Measurements from ENCODE around the gene GAPVD1.

Gene GAPVD1

DNA sequence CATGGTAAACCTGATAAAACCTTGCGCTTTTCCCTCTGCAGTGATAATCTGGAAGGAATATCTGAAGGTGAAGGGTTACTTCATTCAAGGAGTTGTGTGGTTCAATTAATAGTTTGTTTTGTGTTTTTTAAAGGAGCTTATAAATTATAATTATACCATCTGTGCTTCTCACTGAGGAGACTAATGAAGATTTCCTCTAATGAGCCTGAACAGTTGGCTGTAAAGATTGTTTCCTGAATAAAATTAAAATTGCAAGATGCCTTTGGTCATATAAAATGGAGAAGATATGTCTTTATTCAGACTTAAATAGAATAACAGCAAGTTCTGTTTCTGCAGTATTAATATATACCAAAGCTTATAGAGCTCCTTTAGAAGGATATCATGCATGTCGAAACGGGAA is 59.9 kb downstream of the GAPVD1 start:
- DNase-seq = no peak

DNA sequence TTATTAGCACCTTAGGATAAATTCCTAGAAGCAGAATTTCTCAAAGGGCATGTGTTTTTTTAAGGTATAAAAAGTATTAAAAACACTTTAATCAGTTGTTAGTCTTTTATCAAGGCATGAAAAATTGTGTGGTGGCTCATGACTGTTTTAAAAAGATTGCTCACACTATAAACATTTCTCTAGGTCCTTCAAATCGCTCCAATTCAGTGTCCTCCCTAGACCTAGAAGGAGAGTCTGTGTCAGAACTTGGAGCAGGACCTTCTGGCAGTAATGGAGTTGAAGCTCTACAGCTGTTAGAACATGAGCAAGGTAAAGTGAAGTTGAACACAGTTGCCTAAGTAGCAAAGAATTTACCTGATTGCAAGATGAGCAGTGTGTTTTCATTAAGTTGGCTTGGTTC is 62.0 kb downstream of the GAPVD1 start:
- DNase-seq = no peak

DNA sequence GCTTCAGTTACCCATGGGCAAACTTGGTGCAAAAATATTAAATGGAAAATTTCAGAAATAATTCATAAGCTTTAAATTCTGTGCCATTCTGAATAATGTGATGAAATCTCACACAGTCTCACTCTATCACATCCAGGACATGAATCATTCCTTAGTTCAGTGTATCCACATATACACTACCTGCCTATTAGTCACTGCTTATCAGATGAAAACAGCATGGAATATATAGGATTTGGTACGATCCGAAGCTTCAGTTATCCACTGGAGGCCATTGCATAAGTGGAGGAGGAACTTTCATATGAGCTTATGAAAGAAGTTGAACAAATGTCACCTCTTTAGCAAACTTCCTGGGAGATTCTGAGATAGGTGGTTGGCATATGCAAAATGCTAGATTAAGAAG is 64.2 kb downstream of the GAPVD1 start:
- no peak for DNase-seq

DNA sequence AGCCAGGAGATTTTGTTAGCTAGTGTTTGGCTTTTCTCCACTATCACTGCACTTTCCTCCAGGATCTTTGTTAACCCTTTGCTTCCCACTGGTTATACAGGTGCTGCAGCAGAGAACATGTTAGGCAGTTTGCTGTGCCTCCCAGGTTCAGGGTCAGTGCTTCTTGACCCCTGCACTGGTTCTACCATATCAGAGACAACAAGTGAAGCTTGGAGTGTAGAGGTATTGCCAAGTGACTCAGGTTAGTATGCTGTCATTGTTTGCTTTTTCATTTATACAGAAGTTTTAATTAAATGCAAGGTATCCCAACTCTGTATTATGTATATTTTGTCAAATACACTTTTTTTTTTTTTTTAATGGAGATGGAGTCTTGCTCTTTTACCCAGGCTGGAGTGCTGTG is 68.4 kb downstream of the GAPVD1 start:
- no peak for DNase-seq

DNA sequence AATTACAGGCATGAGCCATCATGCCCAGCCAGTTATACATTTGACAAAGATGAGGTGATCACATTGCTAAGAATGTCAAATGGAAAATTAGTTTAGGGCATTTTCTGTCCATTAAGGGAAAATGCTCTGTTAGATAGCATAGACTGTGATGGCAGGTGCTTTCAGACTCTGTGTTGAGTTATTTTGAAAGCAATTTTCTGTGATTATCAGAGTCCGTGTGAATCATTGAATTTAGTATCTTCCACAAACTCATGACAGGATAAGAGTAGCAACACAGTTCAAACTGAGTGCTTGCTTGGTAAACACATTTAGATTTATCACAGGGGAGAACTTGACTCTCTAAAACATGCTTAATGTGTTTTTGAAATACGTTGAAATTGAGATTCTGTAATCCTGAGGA is 69.0 kb downstream of the GAPVD1 start:
- DNase-seq = no peak

DNA sequence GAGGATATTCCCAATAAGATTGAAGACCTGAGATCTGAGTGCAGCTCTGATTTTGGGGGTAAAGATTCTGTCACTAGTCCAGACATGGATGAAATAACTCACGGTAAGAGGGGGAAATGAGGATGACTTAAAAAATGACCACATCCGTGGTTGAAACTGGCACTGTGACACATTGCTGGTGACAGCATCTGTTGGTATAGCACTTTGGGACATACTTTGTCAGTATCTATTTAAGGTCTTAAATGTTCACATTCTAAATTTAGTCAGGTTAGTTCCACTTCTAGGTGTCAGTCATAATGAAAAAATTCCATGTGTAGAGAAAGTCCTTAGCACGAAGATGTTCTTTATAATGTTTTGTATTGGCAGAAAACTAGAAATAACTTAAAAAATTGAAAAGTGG is 70.9 kb downstream of the GAPVD1 start:
- DNase-seq = no peak

DNA sequence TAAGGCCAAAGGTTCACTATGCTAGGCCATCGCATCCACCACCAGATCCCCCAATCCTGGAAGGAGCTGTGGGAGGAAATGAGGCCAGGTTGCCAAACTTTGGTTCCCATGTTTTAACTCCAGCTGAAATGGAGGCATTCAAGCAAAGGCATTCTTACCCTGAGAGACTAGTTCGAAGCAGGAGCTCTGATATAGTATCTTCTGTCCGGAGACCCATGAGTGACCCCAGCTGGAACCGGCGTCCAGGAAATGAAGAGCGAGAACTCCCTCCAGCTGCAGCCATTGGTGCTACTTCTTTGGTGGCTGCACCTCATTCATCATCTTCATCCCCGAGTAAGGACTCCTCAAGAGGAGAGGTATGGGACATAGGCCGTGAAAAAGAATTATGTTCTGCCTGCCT is 75.6 kb downstream of the GAPVD1 start:
- no peak for DNase-seq

DNA sequence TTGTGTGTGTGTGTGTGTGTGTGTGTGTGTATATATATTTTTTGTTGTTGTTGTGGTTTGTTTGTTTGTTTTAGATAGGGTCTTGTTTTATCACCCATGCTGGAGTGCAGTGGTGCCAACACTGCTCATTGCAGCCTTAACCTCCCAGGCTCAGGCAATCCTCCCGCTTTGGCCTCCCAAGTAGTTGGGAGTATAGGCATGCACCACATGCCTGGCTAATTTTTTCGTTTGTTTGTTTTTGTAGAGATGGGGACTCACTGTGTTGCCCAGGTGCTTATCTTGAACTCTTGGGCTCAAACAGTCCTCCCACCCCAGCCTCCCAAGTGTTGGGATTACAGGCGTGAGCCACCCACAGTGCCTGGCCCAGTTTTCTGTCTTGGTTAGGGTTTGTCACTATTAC is 77.3 kb downstream of the GAPVD1 start:
- DNase-seq = no peak

DNA sequence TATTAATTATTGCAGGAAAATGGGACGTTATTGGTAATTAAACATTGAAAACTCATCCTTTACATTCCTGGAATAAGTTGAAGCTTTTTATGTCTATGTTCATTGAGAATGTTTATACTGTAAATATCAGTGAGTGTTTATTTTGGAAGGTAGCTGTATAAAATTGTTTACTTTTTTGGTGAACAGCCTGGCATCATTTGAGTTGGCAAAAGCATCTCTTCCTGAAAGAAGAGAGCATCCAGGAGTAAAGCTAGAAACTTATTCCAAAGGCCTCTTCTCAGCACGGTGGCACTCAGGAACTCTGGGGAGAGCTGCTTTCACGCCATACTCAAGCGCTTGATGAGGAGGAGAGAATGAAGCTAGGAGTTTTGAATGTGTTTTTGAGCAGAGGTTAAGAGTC is 79.9 kb downstream of the GAPVD1 start:
- no peak for DNase-seq

DNA sequence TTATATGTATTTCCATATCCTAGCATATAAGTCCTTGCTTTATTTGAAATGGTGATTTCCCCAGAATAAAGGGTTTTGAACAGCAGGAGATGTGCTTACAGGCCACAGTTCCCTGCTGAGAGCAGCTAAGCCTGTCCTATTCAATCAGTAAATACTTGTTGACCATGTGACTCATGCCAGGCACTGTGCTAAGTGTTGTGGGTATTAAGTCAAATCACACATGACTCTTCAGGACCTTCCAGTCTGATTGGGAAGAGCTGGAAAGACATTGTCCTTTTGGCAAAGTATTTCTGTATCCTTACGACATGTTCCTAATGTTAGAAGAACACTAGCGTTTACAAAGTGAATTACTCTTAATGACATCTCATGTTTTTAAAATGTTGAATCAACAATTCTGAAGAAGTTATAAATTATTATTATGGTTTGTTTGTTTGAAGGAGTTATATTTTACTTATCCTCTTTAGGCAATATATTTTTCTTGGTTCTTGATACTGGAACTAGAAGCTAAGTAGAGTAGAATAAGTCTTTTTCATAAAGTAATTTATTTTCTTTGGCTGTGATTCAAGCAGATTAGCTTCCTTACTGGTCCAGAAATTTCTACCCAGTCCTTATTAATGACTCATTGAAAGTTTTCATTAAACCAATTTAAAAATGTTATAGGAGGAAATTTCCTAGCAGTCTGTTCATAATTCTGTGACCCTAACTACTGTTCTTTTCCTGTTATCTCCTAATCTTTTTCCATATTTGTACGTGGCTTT is 82.1 kb downstream of the GAPVD1 start:
- no peak for DNase-seq

DNA sequence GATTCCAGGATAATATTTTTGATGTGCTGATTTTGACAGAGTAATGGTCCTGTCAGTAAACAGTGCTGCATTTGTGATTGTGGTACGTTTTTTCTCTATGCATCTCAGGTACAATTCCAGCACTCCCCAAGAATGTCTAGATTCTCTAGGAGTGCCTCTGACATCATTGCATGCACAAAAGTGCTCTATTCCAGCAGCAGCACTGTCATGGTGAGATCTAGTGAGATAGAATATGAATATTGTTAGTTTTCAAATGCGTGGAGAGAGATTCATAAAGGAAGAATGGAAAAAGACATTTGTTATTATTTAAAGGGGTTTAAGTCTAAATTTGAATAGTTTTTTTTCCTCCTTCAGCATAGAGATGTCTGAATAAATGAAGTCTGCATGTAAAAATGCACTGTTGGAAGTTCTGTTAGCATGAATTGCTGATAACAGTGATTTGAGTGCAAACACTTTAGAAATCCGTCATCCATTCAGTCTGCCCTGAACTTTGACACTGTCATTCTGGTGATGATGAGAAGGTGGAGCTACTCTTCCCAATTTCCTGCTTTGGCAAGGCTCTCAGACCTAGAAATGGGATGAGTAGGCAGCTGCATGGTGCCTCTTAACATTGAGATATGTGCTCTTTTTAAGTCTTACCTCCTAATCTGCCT is 84.6 kb downstream of the GAPVD1 start:
- DNase-seq = no peak

DNA sequence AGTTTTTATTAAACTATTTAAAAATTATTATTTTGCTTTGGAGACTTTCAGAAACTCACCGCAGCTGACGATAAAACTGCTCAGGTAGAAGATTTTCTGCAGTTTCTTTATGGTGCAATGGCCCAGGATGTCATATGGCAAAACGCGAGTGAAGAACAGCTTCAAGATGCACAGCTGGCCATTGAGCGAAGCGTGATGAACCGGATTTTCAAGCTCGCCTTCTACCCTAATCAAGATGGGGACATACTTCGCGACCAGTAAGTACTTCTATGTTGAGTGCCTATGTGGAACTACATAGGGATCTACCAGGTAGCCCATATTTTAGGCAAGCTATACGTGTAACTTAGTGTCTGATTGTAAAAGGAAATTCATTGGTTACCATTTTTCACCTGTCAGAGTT is 94.0 kb downstream of the GAPVD1 start:
- DNase-seq = no peak

DNA sequence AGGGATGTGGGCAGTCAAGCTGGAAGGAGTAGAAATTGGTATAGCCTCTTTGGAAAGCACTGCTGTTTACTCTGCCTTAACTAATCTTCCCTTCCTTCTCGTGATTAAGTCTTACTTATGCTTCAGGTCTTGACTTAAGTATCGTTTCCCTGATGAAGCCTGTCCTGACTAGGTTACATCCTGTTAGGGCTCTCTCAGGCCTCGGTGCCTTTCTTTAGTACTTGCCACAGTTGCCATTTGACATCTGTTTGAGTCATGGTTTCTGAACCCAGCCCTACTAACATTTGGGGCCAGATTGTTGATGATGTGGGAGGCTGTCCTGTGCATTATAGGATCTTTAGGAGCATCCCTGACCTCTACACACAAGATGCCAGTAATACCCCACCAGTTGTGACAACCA is 94.4 kb downstream of the GAPVD1 start:
- DNase-seq = no peak

DNA sequence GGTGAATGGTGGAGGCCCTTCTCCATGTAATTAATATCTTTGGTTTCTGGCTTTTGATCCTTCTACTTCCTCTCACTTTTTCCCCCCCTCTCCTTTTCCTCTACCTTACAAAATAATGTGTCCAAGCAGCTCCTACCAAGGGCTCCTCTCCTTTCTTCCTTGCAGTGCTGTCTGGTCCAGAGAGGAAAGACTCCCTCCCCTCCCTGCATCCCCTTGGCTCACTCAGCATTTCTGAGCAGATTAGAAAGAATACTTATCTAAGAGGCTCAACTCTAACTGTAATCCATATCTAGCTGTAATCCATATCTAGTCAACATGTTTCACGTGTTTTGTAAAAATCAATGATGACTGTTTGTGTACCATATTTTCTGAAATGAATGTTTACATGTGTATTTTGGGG is 97.4 kb downstream of the GAPVD1 start:
- no peak for DNase-seq

DNA sequence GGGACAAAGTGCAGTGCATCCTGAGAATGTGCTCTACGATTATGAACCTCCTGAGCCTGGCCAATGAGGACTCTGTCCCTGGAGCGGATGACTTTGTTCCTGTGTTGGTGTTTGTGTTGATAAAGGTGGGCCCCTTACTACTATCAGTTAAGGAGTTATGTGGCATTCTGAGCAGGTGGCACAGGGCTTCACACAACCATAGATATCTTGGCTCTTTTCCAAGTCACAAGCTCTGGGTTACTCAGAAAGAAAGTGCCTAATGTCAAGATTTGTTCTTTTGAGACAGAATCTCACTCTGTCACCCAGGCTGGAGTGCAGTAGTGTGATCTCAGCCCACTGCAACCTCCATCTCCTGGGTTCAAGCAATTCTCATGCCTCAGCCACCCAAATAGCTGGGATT is 99.0 kb downstream of the GAPVD1 start:
- DNase-seq = no peak

DNA sequence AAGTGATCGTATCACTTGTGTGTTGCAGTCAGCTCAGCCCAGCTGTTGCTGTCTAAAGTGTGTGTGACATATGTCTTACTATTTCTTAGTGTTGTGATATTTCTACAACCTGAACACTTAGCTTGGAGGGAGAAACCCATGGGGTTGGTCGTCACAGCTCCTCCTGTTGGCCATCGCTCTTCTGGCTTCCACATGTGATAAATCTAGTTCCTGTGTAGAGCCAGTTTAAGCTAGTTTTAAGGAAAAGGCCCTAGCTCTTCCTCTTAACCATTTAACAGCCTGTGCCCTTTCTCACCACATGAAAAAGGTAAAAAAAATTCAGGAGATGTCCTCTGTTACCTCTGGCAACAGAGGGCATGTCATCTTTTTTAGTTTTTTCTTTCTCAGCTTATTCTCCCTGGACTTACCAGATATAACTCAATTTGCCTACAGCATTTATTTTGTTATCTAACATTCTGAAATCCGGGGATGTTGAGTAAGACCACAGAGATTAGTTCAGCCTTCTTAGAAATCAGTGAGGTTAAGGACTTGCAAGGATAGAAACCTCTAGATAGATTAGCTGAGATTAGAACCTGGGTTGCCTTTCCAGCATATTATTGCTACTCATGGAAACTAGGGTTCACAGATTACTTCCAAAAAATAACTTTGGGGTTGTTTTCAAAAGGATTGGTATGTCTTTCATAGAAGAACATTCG is 100.4 kb downstream of the GAPVD1 start:
- no peak for DNase-seq

DNA sequence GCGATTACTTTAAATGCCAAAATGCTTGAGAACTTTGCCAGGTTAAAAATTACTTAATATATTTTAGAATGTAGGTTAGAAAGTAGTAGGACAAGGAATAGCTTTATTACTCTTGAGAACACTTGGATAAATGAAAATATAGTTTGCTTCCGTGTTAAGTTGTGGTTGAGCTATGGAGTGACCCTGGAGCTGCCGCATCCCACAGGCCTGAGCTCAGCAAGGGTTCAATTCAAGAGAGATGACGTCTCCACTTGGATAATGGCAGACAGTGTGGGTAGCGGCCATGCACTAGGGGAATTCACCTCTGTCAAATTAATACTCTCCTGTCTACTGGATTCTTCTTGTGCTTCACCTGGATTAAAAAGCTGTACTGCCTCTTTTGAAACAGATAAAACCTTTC is 105.0 kb downstream of the GAPVD1 start:
- no peak for DNase-seq

DNA sequence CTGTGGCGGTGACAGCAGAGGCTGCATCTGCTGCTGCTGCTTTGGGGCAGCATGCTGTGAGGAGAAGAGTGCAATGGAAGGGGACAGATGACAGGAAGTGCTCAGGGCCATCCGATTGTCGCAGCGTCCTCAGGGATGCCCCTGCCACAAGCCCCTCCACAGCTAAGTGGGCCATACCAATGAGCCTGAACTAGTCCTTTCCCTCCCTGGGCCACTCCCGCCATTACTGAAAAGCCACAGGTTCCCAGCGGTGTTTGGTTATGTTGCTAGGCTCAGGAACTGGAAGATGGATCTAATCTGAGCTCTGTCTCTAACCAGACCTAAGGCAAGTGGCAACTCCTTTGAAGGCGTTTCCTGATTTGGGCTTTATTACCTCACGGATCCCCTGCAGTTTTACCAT is 109.2 kb downstream of the GAPVD1 start:
- no peak for DNase-seq

DNA sequence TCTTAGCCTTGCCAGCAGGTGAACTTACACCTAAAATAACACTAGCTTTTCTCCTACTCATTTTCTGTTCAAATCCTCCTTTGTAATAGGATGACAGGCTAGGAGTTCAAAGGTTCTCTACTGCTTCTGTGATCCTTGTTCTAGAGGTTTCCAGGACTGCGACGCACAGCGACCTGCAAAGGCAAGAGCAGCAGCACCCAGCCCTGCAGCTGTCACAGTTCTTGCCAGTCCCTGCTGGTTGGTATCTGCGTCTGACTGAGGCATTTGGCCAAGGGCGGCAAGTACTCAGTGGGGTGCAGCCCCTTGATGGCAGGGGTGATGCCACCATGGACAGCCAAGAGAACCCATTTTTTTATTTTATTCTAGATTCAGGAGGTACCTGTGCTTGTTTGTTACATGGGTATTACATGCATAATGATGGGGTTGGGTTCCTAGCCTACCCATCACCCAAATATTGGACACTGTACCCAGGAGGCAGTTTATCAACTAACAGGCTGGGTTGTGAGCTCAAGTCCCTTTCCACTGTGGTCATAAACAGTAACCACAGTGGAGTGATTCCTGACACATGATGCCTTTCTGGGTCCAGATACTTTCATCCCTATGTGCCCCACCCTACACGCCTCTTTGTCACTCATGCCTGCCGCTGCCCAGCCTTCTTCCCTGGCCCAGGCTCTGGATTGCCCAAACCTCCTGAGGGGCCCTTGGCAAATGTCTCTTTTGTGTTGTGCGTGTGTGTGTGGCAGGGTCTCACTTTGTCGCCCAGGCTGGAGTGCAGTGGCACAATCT is 111.0 kb downstream of the GAPVD1 start:
- no peak for DNase-seq

DNA sequence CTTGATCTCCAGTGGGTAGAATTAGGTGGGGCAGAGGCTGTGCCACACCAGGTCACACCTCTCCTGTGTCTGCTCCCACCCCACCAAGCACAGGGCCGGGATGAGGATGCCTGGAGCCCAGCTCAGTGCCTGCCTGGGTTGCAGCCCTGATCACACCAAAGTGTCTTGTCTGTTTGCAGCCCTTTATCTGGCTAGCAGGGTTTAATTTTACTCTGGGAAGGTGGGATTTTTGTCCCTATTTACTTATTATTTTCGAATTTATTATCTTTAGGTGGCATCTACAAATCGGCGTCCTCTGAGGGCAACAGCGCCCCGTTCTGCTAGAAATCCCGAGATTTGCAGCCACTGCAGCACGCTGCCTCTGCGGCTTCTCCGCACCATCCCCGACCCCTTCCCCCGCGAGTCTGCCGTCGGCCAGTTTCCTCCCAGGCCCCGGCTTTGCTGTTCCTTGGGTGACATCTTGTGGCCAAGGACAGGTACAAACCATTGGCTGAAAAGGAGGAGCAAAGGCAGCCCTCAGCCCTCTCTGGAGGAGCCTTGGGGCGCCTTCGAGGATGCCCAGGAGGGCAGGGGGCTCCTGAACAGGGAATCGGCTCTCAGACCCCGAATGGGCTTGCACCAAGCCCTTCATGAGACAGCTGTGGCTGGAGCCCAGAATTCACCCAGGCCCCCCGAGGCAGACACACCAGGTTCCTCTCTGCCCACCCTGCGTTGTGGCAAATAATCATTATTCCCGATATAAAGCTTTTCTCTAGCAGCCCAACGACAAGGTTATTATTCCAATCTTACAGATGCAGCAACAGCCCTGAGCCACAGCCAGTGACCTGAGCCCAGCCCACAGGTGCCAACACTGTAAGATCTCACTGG is 113.0 kb downstream of the GAPVD1 start:
- peak; percentile 48 to 50 for DNase-seq

DNA sequence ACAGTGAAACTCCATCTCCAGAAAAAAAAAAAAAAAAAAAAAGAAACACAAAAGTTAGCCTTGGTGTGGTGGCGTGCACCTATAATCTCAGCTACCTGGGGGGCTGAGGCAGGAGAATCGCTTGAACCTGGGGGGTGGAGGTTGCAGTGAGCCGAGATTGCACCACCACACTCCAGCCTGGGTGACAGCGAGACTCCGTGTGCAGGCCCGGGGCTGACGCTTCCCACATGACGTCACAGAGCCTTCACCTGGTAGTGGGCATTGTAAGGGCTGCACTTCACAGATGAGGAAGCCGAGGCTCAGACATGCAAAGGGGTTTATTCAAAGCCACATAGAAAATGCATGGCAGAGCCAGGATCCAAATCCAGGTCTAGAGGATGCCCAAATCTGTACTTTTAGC is 114.2 kb downstream of the GAPVD1 start:
- no peak for DNase-seq

Measured in activated CD4-positive, alpha-beta T cell treated with anti-CD3 and anti-CD28 coated beads, Interleukin-2, amount 50 U/mL, for 4 hours (primary cell).